HCT116 (cell line): ENCODE results near the gene IGFBP4. TPM values are rescaled to one million over a fixed set of nuclear protein-coding genes. Genes with fewer than 3 reads are reported as not detected.

Experiments
- ATAC-seq: fragments of 200-7000 bp; cut with Tn5 transposase; 2 replicates; pipeline ENCODE4 v1.9.1; 2020; ENCODE audit warnings: mild to moderate bottlenecking, moderate library complexity
- BruUV-seq: library from RNA; stranded (reverse); fragments of 400-500 nt; replicated peaks from 2 replicates; lab custom pipeline; 2021; lab: Mats Ljungman, UMichigan
- CTCF ChIA-PET: fragments of 300-600 bp; sonication (Branson Sonifier 250); formaldehyde crosslinking; loops from one replicate; lab custom pipeline; 2021; ENCODE audit warnings: antibody characterized with exemption; lab: Charles Lee
- POLR2A ChIA-PET: fragments of 300-600, 350-600 bp; sonication (Branson Sonifier 250); formaldehyde crosslinking; loops from one replicate; lab custom pipeline; 2021; ENCODE audit warnings: antibody characterized with exemption; lab: Charles Lee
- RAD21 ChIA-PET, 2 experiments: fragments of 300-600 bp; sonication (Branson Sonifier 250); formaldehyde crosslinking; loops; one replicate each; lab custom pipeline; 2023; ENCODE audit warnings: low total read pairs in 2 of 2; ENCODE audit not compliant: uncharacterized antibody in 2 of 2, unreplicated experiment in 2 of 2, low non-redundant PET in 1 of 2; lab: Charles Lee
- DNase-seq: peaks from one replicate; pipeline ENCODE4 v3.0.0-alpha.2; 2010; ENCODE audit warnings: low read depth, low spot score
- H2AFZ ChIP-seq: fragments of 200-600 bp; shearing (Covaris generic), sonication (generic); 2 replicates; pipeline ENCODE4 v1.6.1; 2017; ENCODE audit warnings: low read depth, mixed run types, mixed read lengths, antibody characterized with exemption, low read length; ENCODE audit not compliant: poor library complexity, severe bottlenecking
- H3K27ac ChIP-seq: 2 replicates; pipeline ENCODE4 v1.5.1; 2012; ENCODE audit warnings: low read depth, low read length
- H3K27me3 ChIP-seq: fragments of 200-600 bp; sonication (generic); 2 replicates; pipeline ENCODE4 v1.6.1; 2016; ENCODE audit warnings: mixed run types, low read length, mixed read lengths; ENCODE audit not compliant: insufficient read depth
- H3K36me3 ChIP-seq, 2 experiments: fragments of 200-500 bp in 1 of 2; fragments of 200-600 bp in 1 of 2; sonication (Bioruptor generic) in 1 of 2; sonication (generic) in 1 of 2; 2 replicates each; pipeline versions ENCODE4 v1.5.1 to v1.6.1; 2014 to 2016; ENCODE audit warnings: low read length in 2 of 2, inconsistent platforms in 1 of 2, mixed read lengths in 1 of 2, mixed run types in 1 of 2; ENCODE audit not compliant: insufficient read depth in 2 of 2, control insufficient read depth in 1 of 2
- H3K4me1 ChIP-seq, 2 experiments: fragments of 200-600 bp in 1 of 2; sonication (generic) in 1 of 2; 2 replicates each; pipeline versions ENCODE4 v1.5.1 to v1.6.1; 2012 to 2017; ENCODE audit warnings: low read length in 2 of 2, inconsistent platforms in 1 of 2, mild to moderate bottlenecking in 1 of 2, mixed read lengths in 1 of 2, mixed run types in 1 of 2, moderate library complexity in 1 of 2; ENCODE audit not compliant: insufficient read depth in 2 of 2, control insufficient read depth in 1 of 2
- H3K4me2 ChIP-seq: fragments of 200-600 bp; sonication (generic); 2 replicates; pipeline ENCODE4 v1.6.1; 2017; ENCODE audit warnings: mixed run types, low read length, mixed read lengths
- H3K4me3 ChIP-seq, 2 experiments: fragments of 200-600 bp in 1 of 2; sonication (generic) in 1 of 2; replicated peaks in 1 of 2; 2 replicates each; pipeline ENCODE4 v1.5.1; 2011 to 2016; ENCODE audit warnings: low read length in 2 of 2, control low read depth in 1 of 2, low read depth in 1 of 2, mild to moderate bottlenecking in 1 of 2, mixed read lengths in 1 of 2, mixed run types in 1 of 2
- H3K79me2 ChIP-seq: fragments of 200-600 bp; sonication (generic); 2 replicates; pipeline ENCODE4 v1.6.1; 2017; ENCODE audit warnings: mild to moderate bottlenecking, mixed run types, low read length, moderate library complexity, mixed read lengths; ENCODE audit not compliant: insufficient read depth
- H3K9ac ChIP-seq: fragments of 200-600 bp; sonication (generic); 2 replicates; pipeline ENCODE4 v1.6.1; 2016; ENCODE audit warnings: low read length, mixed read lengths
- H3K9me2 ChIP-seq: fragments of 200-600 bp; sonication (generic), shearing (Covaris generic); 2 replicates; pipeline ENCODE4 v1.6.1; 2017; ENCODE audit warnings: mixed run types, mild to moderate bottlenecking, moderate library complexity; ENCODE audit not compliant: insufficient read depth
- H3K9me3 ChIP-seq, 2 experiments: fragments of 200-500 bp in 1 of 2; fragments of 200-600 bp in 1 of 2; sonication (Bioruptor generic) in 1 of 2; sonication (generic) in 1 of 2; 2 replicates each; pipeline ENCODE4 v1.6.1; 2014 to 2017; ENCODE audit warnings: low read length in 2 of 2, mixed read lengths in 2 of 2, inconsistent platforms in 1 of 2, low read depth in 1 of 2, mild to moderate bottlenecking in 1 of 2, mixed run types in 1 of 2, moderate library complexity in 1 of 2; ENCODE audit not compliant: control insufficient read depth in 1 of 2, insufficient read depth in 1 of 2
- H4K20me1 ChIP-seq: fragments of 200-600 bp; sonication (generic), shearing (Covaris generic); 2 replicates; pipeline ENCODE4 v1.6.1; 2017; ENCODE audit warnings: mixed run types, mild to moderate bottlenecking, moderate library complexity; ENCODE audit not compliant: insufficient read depth
- ATF3 ChIP-seq: IDR thresholded peaks from 2 replicates; pipeline ENCODE4 v1.6.1; 2012
- CBX3 ChIP-seq: IDR thresholded peaks from 2 replicates; pipeline ENCODE4 v1.6.1; 2012; ENCODE audit warnings: low read depth
- EGR1 ChIP-seq: IDR thresholded peaks from 2 replicates; pipeline ENCODE4 v1.6.1; 2012; ENCODE audit warnings: low read depth
- ELF1 ChIP-seq: IDR thresholded peaks from 2 replicates; pipeline ENCODE4 v1.6.1; 2012; ENCODE audit warnings: low read depth, borderline replicate concordance
- EZH2 ChIP-seq: fragments of 200-600 bp; sonication (generic); IDR thresholded peaks from 2 replicates; pipeline ENCODE4 v1.6.1; 2017; ENCODE audit warnings: antibody characterized with exemption, mixed run types
- EZH2phosphoT487 ChIP-seq: fragments of 200-600 bp; IDR thresholded peaks from 2 replicates; pipeline ENCODE4 v1.6.1; 2018; ENCODE audit warnings: antibody characterized with exemption, borderline replicate concordance
- FOSL1 ChIP-seq: IDR thresholded peaks from 2 replicates; pipeline ENCODE4 v1.6.1; 2012; ENCODE audit warnings: low read depth
- JUND ChIP-seq: IDR thresholded peaks from 2 replicates; pipeline ENCODE4 v1.6.1; 2012
- MAX ChIP-seq: IDR thresholded peaks from 2 replicates; pipeline ENCODE4 v1.6.1; 2012
- POLR2A ChIP-seq: IDR thresholded peaks from 2 replicates; pipeline ENCODE4 v1.7.0; 2011; ENCODE audit warnings: borderline replicate concordance; ENCODE audit not compliant: insufficient read depth, insufficient read length; ENCODE audit errors: extremely low read depth
- RAD21 ChIP-seq: IDR thresholded peaks from 2 replicates; pipeline ENCODE4 v1.6.1; 2012; ENCODE audit warnings: low read depth, mild to moderate bottlenecking
- SIN3A ChIP-seq: IDR thresholded peaks from 2 replicates; pipeline ENCODE4 v1.6.1; 2012; ENCODE audit warnings: low read depth
- TCF7L2 ChIP-seq: IDR thresholded peaks from 2 replicates; pipeline ENCODE4 v1.7.0; 2011; ENCODE audit warnings: borderline replicate concordance, inconsistent platforms; ENCODE audit not compliant: insufficient read depth, insufficient read length; ENCODE audit errors: extremely low read depth
- ZNF274 ChIP-seq: fragments of 200-500 bp; sonication (Bioruptor generic); IDR thresholded peaks from 2 replicates; pipeline ENCODE4 v1.6.1; 2014; ENCODE audit warnings: mild to moderate bottlenecking, low read depth, low read length, inconsistent platforms
- intact Hi-C: fragments of 100-400 bp; cut with micrococcal nuclease; formaldehyde crosslinking; loops from 2 replicates; pipeline ENCODE4 v1.10.0; 2022
- total RNA-seq: library from RNA; stranded (reverse); gene quantifications from one replicate; pipeline ENCODE4 v1.2.1, GENCODE V29; 2021; ENCODE audit not compliant: unreplicated experiment
- TF ChIP-seq, protein P1 (sequence below): IDR thresholded peaks from 2 replicates; pipeline ENCODE4 v1.6.1; 2011; ENCODE audit warnings: mild to moderate bottlenecking, low read length, moderate library complexity; ENCODE audit not compliant: insufficient replicate concordance; ENCODE audit errors: extremely low read depth
- TF ChIP-seq, protein P2 (sequence below), 3 experiments: fragments of 200-600 bp in 1 of 3; sonication (generic) in 1 of 3; IDR thresholded peaks in 2 of 3; conservative IDR thresholded peaks in 1 of 3; 2 replicates each; pipeline ENCODE4 v1.5.1; 2012 to 2017; ENCODE audit warnings: low read depth in 2 of 3, low read length in 2 of 3, antibody characterized with exemption in 1 of 3, borderline replicate concordance in 1 of 3, control low read depth in 1 of 3, mild to moderate bottlenecking in 1 of 3, mixed read lengths in 1 of 3, mixed run types in 1 of 3, moderate library complexity in 1 of 3; ENCODE audit not compliant: insufficient read depth in 1 of 3

IGFBP4 gene
- total RNA-seq, 1 experiment from 2014 or later: 2.0 TPM

DNA sequence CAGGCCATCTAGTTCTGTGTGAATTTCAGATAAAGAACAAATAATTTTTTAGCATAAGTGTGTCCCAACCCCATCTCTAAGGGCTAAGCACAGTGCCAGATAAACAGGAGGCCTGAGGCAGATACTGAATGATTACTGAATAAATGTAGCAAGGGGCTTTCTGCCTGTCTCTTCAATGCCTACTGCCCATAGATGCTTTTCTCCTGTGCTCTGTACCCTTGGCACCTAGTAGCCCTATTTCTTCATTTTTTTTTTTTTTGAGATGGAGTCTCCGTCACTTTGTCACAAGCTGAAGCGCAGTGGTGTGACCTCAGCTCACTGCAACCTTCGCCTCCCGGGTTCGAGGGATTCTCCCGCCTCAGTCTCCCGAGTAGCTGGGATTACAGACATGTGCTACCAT is 25.3 kb downstream of the IGFBP4 start:
- ChIA-PET POLR2A (no interaction called here), CTCF (no interaction called here)

GRCh38 chr17:40469805-40470675 is 26.8 kb downstream of the IGFBP4 start:
- DNase-seq (no peak), ATAC-seq (no peak)
- intact Hi-C loops: no loop called here
- BruUV-seq: no TSS peak
- no peak overlapping the region for H3K4me3 ChIP-seq
- H3K9me3 ChIP-seq: no peaks in the 10 kb centered on the region
- CTCF ChIA-PET: no interaction called here
- H3K4me1 ChIP-seq: peaks cover 5 to 25% of the 10 kb centered on the region in 2 experiments; a peak in 3 of 4 replicates
- no peaks in the 10 kb centered on the region for H4K20me1 ChIP-seq
- no peak overlapping the region for H3K27ac ChIP-seq
- no peak overlapping the region for H3K4me2 ChIP-seq
- no peak overlapping the region for H2AFZ ChIP-seq
- H3K79me2 ChIP-seq: no peaks in the 10 kb centered on the region
- POLR2A ChIA-PET: no interaction called here
- H3K9ac ChIP-seq: no peak overlapping the region
- H3K36me3 ChIP-seq: no peaks in the 10 kb centered on the region
- H3K9me2 ChIP-seq: no peaks in the 10 kb centered on the region
- RAD21 ChIA-PET: no interaction called here
- no peaks in the 10 kb centered on the region for H3K27me3 ChIP-seq
- TF ChIP-seq CBX3 (no peak), FOSL1 (no peak), SIN3A (no peak), JUND (no peak), EZH2phosphoT487 (no peak), ATF3 (no peak)
- TF ChIP-seq, protein P1, sequence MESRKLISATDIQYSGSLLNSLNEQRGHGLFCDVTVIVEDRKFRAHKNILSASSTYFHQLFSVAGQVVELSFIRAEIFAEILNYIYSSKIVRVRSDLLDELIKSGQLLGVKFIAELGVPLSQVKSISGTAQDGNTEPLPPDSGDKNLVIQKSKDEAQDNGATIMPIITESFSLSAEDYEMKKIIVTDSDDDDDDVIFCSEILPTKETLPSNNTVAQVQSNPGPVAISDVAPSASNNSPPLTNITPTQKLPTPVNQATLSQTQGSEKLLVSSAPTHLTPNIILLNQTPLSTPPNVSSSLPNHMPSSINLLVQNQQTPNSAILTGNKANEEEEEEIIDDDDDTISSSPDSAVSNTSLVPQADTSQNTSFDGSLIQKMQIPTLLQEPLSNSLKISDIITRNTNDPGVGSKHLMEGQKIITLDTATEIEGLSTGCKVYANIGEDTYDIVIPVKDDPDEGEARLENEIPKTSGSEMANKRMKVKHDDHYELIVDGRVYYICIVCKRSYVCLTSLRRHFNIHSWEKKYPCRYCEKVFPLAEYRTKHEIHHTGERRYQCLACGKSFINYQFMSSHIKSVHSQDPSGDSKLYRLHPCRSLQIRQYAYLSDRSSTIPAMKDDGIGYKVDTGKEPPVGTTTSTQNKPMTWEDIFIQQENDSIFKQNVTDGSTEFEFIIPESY: no peak
- TF ChIP-seq, protein P2, sequence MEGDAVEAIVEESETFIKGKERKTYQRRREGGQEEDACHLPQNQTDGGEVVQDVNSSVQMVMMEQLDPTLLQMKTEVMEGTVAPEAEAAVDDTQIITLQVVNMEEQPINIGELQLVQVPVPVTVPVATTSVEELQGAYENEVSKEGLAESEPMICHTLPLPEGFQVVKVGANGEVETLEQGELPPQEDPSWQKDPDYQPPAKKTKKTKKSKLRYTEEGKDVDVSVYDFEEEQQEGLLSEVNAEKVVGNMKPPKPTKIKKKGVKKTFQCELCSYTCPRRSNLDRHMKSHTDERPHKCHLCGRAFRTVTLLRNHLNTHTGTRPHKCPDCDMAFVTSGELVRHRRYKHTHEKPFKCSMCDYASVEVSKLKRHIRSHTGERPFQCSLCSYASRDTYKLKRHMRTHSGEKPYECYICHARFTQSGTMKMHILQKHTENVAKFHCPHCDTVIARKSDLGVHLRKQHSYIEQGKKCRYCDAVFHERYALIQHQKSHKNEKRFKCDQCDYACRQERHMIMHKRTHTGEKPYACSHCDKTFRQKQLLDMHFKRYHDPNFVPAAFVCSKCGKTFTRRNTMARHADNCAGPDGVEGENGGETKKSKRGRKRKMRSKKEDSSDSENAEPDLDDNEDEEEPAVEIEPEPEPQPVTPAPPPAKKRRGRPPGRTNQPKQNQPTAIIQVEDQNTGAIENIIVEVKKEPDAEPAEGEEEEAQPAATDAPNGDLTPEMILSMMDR (IDR thresholded peaks at IDR 0.05 in 2 of 3, conservative IDR thresholded peaks at IDR 0.05 in 1 of 3; ENCODE audit: borderline replicate concordance in 1 of 3, insufficient read depth in 1 of 3, low read depth in 2 of 3, low read length in 2 of 3): no peak

More for the DNA sequence above, 25.3 kb downstream of the IGFBP4 start:
- Histone ChIP-seq H4K20me1 (no peaks in the 10 kb centered on the region), H3K9ac (no peak overlapping the region), H3K27ac (no peak overlapping the region), H3K4me2 (no peak overlapping the region), H3K27me3 (no peaks in the 10 kb centered on the region), H3K9me2 (no peaks in the 10 kb centered on the region), H3K4me3 (no peak overlapping the region), H3K4me1 (peaks cover 4 to 24% of the 10 kb centered on the region in 2 experiments; a peak in 3 of 4 replicates), H3K36me3 (no peaks in the 10 kb centered on the region), H3K79me2 (no peaks in the 10 kb centered on the region), H2AFZ (no peak overlapping the region), H3K9me3 (no peaks in the 10 kb centered on the region)
- ATAC-seq (no peak), DNase-seq (no peak)
- RAD21 ChIA-PET: no interaction called here
- no TSS peak for BruUV-seq
- intact Hi-C loops: no loop called here
- TF ChIP-seq ELF1 (no peak), ZNF274 (no peak), EGR1 (no peak), ATF3 (no peak), POLR2A (no peak), EZH2 (no peak), CBX3 (no peak), MAX (no peak), TCF7L2 (no peak), SIN3A (no peak), RAD21 (no peak)
